GM19395 (cell line): ENCODE data around the gene CAMTA1.
"Not testable (repeated sequence)": the region's sequence is repeated elsewhere in the genome, so short reads cannot be mapped to it uniquely, and the experiment has no call there.

ENCODE experiments used
- ATAC-seq: cut with Tn5 transposase; IDR thresholded peaks from one replicate; pipeline ENCODE4 v1.9.1; 2021; ENCODE audit warnings: mild to moderate bottlenecking, moderate library complexity; ENCODE audit not compliant: unreplicated experiment

The CAMTA1 gene

GRCh38 chr1:6905790-6906189, 120.5 kb downstream of the CAMTA1 start:
- no peak for ATAC-seq

DNA sequence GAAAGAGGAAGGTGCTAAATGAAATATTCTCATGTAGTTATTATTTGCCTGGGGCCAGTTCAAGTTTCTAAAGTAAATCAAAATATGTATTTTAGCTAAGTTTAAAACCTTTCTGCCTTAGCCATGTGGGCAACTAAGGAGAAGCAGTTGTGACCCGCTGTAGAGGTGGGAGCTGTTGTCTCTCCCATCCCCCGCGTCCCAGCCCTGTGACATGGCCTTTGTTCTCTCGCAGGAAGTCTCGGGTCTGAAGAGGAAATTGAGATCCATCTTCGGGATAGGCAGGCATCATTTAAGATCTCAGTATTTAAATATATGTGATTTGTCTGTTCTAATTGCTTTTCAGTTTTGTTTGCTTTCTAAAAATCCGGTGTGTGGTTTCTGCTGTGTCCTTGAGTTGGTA, 121.5 kb downstream of the CAMTA1 start:
- ATAC-seq = no peak

DNA sequence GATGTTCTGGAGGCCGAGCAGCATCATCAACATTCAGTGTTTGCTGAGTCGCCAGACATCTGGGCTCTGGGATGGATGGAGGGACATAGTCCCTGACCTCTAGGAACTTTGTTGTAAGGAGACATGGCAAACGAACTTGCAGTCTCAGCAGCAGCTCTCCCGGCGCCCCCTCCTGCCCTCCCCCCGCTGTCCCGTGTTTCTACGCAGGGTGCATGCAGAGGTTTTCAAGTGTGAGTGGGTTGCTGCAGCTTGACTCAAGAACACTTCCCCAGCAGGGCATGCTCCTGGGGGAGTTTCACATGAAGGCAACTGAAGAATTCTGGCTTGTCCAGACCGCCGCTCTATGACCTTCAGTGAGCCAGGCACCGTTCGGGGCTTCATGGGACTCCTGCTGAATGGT, 121.9 kb downstream of the CAMTA1 start:
- no peak for ATAC-seq

DNA sequence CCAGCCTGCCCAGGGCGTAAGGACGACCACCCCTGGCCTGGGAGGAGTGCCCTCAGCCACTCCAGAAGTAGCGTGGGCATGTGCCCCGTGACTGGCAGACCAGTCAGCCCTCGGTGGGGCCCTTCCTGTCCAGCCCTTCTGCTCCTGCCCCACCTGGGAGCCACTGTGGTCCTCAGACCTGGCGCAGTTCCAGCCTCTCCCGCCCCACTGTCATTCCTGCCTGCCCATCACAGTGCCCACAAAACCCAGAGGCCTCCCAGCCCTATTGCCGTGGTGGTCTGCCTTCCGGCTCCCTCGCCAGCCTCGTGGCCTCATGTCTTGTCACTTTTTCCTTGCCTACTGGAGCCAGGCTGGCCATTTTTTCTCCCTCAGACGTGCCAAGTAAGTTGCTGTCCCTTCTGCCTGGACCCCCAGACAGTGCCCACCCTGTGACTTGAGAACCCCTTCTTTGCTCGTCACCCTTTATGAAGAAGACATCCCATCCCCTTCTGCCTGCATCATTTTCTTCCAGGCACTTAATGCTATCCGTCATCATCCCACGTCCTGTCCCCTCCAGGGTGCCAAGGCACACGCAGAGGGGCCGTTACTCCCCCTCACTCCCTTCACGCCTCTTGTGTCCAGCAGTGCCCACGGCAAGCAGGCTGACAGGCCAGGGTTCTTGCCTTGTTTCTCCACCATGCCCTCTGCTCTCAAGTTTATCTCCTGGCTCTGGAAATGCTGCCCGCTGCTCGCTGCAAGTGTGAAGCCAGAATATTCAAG, 122.6 kb downstream of the CAMTA1 start:
- no peak for ATAC-seq

DNA sequence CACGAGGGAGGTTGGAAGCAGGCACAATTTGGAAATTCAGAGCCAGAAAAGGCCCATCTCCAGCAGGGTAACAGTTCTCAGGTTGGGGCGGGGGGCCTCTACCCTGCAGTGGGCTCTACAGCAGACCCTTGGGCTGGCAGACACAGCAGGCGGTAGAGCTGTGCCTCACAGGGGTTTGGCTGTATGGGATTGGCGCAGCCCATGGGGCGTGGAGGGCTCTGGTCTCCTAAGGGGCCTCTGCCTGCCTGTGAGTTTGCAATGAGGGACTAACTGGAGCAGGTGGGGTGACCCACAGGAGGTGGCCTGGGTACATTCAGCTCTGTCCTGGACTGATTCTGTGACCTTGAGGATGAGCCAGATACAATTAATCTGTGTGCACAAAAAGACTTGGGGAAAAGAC, 124.1 kb downstream of the CAMTA1 start:
- ATAC-seq = no peak

GRCh38 chr1:6909857-6910256, 124.6 kb downstream of the CAMTA1 start:
- ATAC-seq = no peak

GRCh38 chr1:6911021-6911941, 126.0 kb downstream of the CAMTA1 start:
- no peak for ATAC-seq

GRCh38 chr1:6911974-6912373, 126.7 kb downstream of the CAMTA1 start:
- ATAC-seq = no peak

- ATAC-seq = no peak
Observed at GRCh38 chr1:6912518-6912917, 127.3 kb downstream of the CAMTA1 start.

DNA sequence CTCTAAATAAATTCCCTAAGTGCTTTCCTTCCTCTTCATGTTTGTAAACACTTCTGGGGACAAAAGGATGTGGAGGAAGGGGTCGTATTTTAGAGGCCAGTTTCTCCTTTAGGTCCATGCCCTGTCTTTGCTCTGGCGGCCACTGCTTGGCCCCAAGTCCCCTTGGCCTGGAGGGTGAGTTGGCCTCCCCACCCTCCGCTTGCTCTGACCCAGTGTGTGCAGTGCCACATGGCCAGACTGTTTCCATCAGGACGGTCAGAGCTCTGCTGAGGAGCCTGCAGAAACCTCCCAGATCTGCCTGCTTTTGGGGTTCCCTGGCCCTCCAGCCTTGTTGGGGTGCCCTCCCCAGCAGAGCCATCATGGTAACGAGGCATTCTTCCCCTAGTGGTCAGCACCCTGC, 127.8 kb downstream of the CAMTA1 start:
- no peak for ATAC-seq

DNA sequence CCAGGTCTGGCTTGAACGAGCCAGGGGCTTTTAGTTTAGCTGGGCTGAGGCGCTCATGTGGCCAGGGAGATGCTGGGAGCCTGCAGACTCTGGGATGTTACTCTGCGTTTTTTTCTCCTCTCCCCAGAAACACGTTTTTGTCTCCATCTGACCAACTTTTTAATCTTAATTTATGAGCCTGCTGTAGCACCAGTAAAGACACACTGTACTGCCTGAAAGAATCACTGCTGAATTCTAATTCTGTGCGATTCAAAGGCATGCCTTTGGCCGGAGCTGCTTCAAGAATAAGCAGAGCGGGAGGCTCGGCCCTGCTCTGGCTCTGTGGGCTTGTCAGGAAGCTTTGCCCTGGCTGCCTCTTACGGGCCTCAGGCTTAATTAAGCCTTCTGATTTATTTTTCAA, 129.5 kb downstream of the CAMTA1 start:
- no peak for ATAC-seq

- no peak for ATAC-seq
Observed at GRCh38 chr1:6915999-6916565, 130.8 kb downstream of the CAMTA1 start.

GRCh38 chr1:6917067-6917466, 131.8 kb downstream of the CAMTA1 start:
- no peak for ATAC-seq

DNA sequence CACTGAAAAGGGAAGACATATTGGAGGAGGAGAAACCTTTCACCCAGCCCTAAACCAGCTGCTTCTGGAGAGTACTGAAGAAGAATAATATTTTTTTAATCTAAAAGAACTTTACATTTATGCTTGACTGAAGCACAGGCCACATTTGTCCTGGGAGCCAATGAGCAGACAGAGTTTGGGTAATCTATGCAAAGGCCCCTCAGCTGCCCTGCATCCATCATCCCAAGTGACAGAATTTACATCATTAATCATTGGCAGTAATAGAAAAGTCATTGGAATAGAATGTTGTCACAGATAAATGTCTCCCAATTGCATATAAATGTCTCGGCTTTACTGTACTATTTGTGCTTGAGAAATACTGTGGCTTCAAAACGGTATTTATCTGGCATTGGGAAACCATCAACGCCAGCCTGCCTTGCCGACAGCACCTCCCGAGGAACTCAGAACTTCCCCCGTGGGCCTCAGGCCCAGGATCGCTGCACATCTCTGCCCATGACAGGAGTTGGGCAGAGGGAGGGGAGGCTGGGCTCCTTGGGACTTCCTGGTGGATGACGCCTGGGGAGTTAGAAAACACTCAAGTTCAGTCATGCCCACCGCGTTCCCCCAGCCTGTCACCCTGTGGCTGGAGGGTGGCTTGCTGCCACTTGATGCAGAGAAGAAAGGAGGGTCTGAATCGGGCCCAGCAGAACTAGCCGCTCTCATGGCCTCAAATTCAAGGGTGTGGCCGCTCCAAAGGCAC, 133.1 kb downstream of the CAMTA1 start:
- ATAC-seq = no peak

DNA sequence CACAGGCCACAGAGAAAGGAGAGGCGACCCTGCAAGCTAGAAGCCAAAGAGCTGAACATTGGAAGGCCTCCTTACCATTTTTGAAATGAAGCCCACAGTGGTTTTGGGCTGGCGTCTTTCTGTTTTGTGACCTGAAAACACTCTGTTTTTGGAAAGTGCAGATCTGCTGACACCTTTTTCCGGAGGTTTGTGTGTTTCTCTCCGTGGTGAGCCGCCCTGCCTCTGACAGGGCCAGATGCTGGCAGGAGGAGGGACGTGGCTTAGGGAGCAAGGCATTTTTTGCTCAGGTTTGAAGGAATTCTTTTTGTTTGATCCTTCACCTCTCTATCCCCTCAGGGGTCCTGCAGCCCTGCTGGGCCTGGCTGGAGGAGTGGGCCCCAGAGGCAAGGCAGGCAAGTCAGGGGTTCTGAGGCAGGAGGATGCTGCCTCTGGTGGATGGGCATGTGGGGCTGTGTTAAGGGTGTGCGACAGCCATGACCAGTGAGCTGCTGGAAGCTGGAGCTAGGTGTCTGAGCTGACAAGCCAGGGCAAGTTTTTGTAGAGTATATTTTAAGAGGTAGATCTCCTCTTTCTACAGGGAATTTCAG, 133.8 kb downstream of the CAMTA1 start:
- ATAC-seq = no peak

DNA sequence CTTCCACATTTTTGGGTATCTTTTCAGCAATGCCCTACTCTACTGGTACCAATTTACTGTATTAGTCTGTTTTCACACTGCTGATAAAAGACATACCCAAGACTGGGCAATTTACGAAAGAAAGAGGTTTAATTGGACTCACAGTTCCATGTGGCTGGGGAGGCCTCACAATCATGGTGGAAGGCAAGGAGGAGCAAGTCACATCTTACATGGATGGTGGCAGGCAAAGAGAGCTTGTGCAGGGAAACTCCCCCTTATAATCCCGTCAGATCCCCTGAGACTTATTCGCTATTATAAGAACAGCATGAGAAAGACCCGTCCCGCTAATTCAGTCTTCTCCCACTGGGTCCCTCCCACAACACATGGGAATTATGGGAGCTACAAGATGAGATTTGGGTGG, 136.3 kb downstream of the CAMTA1 start:
- ATAC-seq = not testable (repeated sequence)

- no peak for ATAC-seq
Observed at GRCh38 chr1:6922096-6922931, 137.1 kb downstream of the CAMTA1 start.

DNA sequence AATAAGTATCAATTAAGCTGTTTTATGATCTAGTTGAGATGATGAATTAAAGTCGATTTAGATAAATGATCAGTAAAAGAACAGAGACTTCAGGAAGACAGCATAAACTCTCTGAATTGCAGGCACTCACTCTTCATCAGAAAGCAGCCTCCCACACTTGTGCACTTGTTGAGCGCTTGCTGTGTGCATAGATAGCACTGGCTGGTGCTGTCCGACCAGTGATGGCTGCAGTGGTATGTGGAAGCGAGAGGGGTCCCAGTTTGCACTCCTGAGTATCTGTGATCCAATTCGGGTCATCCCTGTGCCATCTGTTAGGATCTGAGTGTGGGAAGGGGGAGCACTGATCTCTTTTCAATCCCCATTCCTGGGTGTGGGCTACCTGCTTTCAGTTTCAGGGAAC, 137.8 kb downstream of the CAMTA1 start:
- no peak for ATAC-seq

GRCh38 chr1:6923416-6923815, 138.2 kb downstream of the CAMTA1 start:
- no peak for ATAC-seq
